Esophagus squamous epithelium (tissue), 4 donors: ENCODE results near the gene KCNQ4.

Experiments used
- POLR2A ChIP-seq, 4 donors: fragments of 450-650 bp; IDR thresholded peaks; one replicate each; pipeline ENCODE4 v1.6.1; 2017; ENCODE audit warnings: antibody characterized with exemption in 4 of 4, mild to moderate bottlenecking in 4 of 4, moderate library complexity in 3 of 4
- TF ChIP-seq, protein P1 (sequence below), 6 experiments: fragments of 450-650 bp in 4 of 6; fragments of 200-600 bp in 2 of 6; sonication (generic) in 2 of 6; IDR thresholded peaks; one replicate each; pipeline ENCODE4 v1.5.1; 2016 to 2019; ENCODE audit warnings: antibody characterized with exemption in 6 of 6, mild to moderate bottlenecking in 4 of 6, moderate library complexity in 4 of 6

GRCh38 chr1:40825435-40825788 is 41.8 kb downstream of the KCNQ4 start:
- TF ChIP-seq, protein P1, sequence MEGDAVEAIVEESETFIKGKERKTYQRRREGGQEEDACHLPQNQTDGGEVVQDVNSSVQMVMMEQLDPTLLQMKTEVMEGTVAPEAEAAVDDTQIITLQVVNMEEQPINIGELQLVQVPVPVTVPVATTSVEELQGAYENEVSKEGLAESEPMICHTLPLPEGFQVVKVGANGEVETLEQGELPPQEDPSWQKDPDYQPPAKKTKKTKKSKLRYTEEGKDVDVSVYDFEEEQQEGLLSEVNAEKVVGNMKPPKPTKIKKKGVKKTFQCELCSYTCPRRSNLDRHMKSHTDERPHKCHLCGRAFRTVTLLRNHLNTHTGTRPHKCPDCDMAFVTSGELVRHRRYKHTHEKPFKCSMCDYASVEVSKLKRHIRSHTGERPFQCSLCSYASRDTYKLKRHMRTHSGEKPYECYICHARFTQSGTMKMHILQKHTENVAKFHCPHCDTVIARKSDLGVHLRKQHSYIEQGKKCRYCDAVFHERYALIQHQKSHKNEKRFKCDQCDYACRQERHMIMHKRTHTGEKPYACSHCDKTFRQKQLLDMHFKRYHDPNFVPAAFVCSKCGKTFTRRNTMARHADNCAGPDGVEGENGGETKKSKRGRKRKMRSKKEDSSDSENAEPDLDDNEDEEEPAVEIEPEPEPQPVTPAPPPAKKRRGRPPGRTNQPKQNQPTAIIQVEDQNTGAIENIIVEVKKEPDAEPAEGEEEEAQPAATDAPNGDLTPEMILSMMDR (IDR thresholded peaks at IDR 0.05), result no peak
- TF ChIP-seq POLR2A (IDR thresholded peaks at IDR 0.05), result no peak
